NT2/D1 (cell line): ENCODE results near the gene EMC8.

Source experiments
- SUZ12 ChIP-seq: IDR thresholded peaks from 2 replicates; pipeline ENCODE4 v1.6.1; 2011; ENCODE audit not compliant: insufficient read length, insufficient read depth; ENCODE audit errors: extremely low read depth
- YY1 ChIP-seq: IDR thresholded peaks from 2 replicates; pipeline ENCODE4 v1.6.1; 2011; ENCODE audit not compliant: insufficient read length, insufficient read depth
- ZNF274 ChIP-seq: IDR thresholded peaks from 2 replicates; pipeline ENCODE4 v1.6.1; 2011; ENCODE audit warnings: mild to moderate bottlenecking, low read depth, low read length

DNA sequence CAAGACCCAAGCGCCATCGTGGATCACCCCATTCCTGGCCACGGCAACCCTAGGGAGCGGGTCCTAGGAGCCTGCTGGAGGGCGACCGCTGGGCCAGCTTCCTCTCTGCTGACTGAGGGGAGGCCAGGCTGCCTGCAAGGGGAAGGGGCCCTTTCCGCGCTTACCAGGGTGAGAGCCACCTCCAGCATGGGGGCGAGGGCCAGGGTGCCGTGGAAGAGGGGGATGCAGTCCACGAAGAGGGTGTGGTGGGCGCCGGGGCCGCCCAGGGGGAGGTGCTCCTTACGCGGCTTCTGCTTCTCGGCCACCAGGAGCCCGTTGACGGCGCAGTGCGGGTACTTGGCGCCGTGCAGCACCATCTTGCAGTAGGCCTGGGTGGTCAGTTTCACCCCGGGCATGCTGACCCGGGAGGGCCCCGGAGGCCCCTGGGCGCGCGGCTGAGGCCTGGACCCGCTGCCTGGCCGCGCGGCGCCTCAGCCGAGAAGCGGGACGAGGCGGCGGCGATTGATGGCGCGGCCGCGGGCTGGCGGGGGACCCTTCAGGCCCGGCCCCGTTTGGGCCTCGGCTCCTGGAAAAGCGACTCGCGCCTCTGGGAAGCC lies 345 bp downstream of the EMC8 start:
- no peak for TF ChIP-seq ZNF274
- no peak for TF ChIP-seq YY1
- no peak for TF ChIP-seq SUZ12
